Measurements from ENCODE around the gene PLA2G6. TPM values are rescaled to one million over a fixed set of nuclear protein-coding genes. Genes with fewer than 3 reads are reported as not detected.

PLA2G6 gene
- total RNA-seq, 1 experiment from 2014 or later, result 16.2 TPM

DNA sequence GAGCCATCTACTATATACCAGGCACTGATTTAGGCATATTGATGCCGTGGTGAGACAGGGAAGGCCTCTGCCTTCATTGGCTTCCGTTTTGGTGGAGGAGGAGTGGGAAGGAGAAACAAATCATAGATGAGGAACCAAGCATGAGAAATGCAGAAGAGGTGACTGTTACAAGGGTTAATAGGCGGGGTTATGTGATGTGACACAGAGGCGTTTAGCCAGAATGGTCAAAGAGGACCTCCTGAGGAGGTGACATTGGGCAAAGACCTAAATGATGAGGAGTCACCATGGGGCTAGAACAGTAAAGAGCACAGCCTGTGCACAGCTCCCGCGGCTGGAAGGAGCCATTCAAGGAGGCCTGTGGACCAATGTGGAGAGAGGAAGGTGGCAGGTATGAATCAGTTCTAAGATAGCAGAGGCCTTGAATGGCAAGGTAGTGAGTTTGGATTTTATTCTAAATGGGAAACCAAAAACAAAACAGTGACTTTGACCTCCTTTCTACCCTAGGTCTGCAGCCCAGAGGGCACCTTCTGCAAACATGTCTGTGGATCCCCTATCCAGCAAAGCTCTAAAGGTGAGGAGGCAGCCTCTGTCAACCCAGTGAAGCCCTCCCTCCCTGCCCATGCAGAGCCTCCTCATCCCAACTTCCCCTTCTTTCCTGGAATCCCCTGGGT, 31.8 kb upstream of the PLA2G6 start:
- Histone ChIP-seq H3K9me3 (ENCODE audit: control insufficient read depth, insufficient read depth, low read depth, low read length) (no peaks in the 10 kb centered on the region), H3K36me3 (ENCODE audit: control insufficient read depth, insufficient read depth, low read length) (no peaks in the 10 kb centered on the region), H3K4me3 (ENCODE audit: low read depth in 2 of 2, low read length in 2 of 2) (no peak overlapping the region), H3K27me3 (ENCODE audit: control insufficient read depth, insufficient read depth, low read length) (no peaks in the 10 kb centered on the region), H3K27ac (ENCODE audit: low read length) (no peak overlapping the region), H3K4me1 (ENCODE audit: control insufficient read depth, insufficient read depth, low read length) (peaks cover 8% of the 10 kb centered on the region)
- ATAC-seq (no peak), DNase-seq (ENCODE audit: low read depth, low spot score) (no peak)
- ChIA-PET CTCF (no interaction called here), POLR2A (no interaction called here)
- in situ Hi-C loops (cut with HindIII; ENCODE audit: low pct_unique_long_range_greater_than_20kb, low sequenced_read_pairs), result no loop called here
- BruUV-seq (replicated peaks), result no TSS peak
- TF ChIP-seq, protein P1, sequence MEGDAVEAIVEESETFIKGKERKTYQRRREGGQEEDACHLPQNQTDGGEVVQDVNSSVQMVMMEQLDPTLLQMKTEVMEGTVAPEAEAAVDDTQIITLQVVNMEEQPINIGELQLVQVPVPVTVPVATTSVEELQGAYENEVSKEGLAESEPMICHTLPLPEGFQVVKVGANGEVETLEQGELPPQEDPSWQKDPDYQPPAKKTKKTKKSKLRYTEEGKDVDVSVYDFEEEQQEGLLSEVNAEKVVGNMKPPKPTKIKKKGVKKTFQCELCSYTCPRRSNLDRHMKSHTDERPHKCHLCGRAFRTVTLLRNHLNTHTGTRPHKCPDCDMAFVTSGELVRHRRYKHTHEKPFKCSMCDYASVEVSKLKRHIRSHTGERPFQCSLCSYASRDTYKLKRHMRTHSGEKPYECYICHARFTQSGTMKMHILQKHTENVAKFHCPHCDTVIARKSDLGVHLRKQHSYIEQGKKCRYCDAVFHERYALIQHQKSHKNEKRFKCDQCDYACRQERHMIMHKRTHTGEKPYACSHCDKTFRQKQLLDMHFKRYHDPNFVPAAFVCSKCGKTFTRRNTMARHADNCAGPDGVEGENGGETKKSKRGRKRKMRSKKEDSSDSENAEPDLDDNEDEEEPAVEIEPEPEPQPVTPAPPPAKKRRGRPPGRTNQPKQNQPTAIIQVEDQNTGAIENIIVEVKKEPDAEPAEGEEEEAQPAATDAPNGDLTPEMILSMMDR (IDR thresholded peaks at IDR 0.05), result no peak
- no peak for TF ChIP-seq SIN3A (IDR thresholded peaks at IDR 0.05; ENCODE audit: borderline replicate concordance, insufficient read depth, low read depth, low read length)
- TF ChIP-seq POLR2AphosphoS5 (IDR thresholded peaks at IDR 0.05; ENCODE audit: low read depth, low read length), result no peak
- TF ChIP-seq, protein P2, sequence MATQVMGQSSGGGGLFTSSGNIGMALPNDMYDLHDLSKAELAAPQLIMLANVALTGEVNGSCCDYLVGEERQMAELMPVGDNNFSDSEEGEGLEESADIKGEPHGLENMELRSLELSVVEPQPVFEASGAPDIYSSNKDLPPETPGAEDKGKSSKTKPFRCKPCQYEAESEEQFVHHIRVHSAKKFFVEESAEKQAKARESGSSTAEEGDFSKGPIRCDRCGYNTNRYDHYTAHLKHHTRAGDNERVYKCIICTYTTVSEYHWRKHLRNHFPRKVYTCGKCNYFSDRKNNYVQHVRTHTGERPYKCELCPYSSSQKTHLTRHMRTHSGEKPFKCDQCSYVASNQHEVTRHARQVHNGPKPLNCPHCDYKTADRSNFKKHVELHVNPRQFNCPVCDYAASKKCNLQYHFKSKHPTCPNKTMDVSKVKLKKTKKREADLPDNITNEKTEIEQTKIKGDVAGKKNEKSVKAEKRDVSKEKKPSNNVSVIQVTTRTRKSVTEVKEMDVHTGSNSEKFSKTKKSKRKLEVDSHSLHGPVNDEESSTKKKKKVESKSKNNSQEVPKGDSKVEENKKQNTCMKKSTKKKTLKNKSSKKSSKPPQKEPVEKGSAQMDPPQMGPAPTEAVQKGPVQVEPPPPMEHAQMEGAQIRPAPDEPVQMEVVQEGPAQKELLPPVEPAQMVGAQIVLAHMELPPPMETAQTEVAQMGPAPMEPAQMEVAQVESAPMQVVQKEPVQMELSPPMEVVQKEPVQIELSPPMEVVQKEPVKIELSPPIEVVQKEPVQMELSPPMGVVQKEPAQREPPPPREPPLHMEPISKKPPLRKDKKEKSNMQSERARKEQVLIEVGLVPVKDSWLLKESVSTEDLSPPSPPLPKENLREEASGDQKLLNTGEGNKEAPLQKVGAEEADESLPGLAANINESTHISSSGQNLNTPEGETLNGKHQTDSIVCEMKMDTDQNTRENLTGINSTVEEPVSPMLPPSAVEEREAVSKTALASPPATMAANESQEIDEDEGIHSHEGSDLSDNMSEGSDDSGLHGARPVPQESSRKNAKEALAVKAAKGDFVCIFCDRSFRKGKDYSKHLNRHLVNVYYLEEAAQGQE (IDR thresholded peaks at IDR 0.05; ENCODE audit: insufficient read depth in 1 of 2, low read depth in 2 of 2, low read length in 1 of 2), result no peak
- no peak for TF ChIP-seq TCF7L2 (IDR thresholded peaks at IDR 0.05; ENCODE audit: low read depth, low read length)
- intact Hi-C loops (cut with micrococcal nuclease; ENCODE audit: unreplicated experiment), result no loop called here

DNA sequence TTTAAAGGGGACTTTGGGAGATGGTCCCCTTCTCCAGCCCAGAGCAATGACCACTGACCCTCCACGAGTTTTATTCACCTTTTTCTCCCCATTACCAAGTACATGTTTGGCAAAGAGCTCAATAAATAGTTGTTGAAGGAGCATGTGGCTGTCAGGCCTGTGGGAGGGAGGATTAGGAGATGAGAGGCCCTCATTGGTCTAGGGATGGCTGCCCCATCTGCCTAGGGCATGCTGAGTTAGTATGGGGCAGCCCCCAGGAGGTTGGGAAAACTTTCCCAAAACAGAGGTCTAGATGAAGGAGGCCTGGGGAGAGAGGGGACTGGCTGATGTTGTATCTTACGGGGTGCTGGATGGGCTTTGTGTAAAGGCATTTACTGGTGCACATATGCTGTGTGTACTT, 30.8 kb upstream of the PLA2G6 start:
- BruUV-seq (replicated peaks), result no TSS peak
- intact Hi-C loops (cut with micrococcal nuclease; ENCODE audit: unreplicated experiment), result no loop called here
- H3K4me3 ChIP-seq (ENCODE audit: low read depth in 2 of 2, low read length in 2 of 2), result no peak overlapping the region
- no peak for ATAC-seq
- in situ Hi-C loops (cut with HindIII; ENCODE audit: low pct_unique_long_range_greater_than_20kb, low sequenced_read_pairs), result no loop called here
- no peaks in the 10 kb centered on the region; the same call in 1 of the 2 replicates for H3K4me1 ChIP-seq (ENCODE audit: control insufficient read depth, insufficient read depth, low read length)
- TF ChIP-seq TCF7L2 (IDR thresholded peaks at IDR 0.05; ENCODE audit: low read depth, low read length) (no peak), SIN3A (IDR thresholded peaks at IDR 0.05; ENCODE audit: borderline replicate concordance, insufficient read depth, low read depth, low read length) (no peak), POLR2AphosphoS5 (IDR thresholded peaks at IDR 0.05; ENCODE audit: low read depth, low read length) (no peak)
- TF ChIP-seq, protein P2 (IDR thresholded peaks at IDR 0.05; ENCODE audit: insufficient read depth in 1 of 2, low read depth in 2 of 2, low read length in 1 of 2), result no peak
- TF ChIP-seq, protein P1 (IDR thresholded peaks at IDR 0.05), result no peak
- DNase-seq (ENCODE audit: low read depth, low spot score), result no peak
- CTCF ChIA-PET, result interaction anchor here (0.6 kb wide), 1 partner anchor 606 kb away, joined by 3 read pairs; no protein-coding TSS in a partner anchor
- no peaks in the 10 kb centered on the region for H3K9me3 ChIP-seq (ENCODE audit: control insufficient read depth, insufficient read depth, low read depth, low read length)
- H3K27me3 ChIP-seq (ENCODE audit: control insufficient read depth, insufficient read depth, low read length), result no peaks in the 10 kb centered on the region
- no peak overlapping the region for H3K27ac ChIP-seq (ENCODE audit: low read length)
- H3K36me3 ChIP-seq (ENCODE audit: control insufficient read depth, insufficient read depth, low read length), result no peaks in the 10 kb centered on the region
- POLR2A ChIA-PET, result no interaction called here
